ENCODE results near the gene HELZ2. TPM values are rescaled to one million over a fixed set of nuclear protein-coding genes. Genes with fewer than 3 reads are reported as not detected.

HELZ2 gene
- polyA plus RNA-seq, 1 of the 3 experiments (the other 2 are of a cell fraction) = 7.6 TPM

DNA sequence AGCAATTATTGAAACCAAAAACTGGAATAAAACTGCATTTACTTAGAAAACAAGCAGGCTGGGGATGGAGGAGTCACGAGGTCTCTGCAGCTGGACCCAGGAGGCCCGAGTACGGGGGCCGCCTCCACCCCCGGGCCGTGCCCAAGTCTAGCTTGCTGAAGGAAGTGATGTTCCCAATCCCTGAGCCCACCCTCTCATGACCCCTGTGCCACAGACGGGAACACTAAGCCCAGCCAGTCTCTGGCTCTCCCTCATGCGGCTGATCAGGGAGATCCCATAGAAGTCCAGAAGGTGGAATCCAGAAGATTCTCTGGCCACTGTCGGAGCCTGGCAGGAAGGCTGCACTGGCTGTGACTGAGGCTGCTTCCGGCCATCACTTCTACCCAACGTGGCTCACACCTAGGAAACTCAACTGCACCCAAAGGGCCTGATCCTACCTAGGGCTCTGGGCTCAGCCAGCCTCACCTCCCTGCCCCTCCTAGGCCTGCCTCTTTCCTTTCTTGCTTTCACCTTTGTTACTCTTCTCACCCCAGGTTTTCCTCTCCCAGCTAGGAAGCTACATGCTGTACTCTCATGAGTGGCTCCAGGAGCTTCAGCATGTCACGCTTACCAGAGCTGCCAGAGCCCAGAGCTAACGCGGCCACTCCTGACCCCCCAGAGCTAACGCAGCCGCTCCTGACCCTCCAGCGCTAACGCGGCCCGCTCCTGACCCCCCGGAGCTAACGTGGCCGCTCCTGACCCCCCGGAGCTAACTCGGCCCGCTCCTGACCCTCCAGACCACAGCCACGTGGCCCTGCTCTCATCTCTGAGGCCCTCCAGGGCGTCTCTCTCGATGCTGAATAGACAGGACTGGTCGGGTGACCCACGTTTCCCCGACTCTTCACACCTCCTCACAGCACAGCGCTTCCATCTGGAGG, 24.7 kb upstream of the HELZ2 start:
- Histone ChIP-seq H3K9ac (no peak overlapping the region), H3K4me3 (ENCODE audit: low read depth in 2 of 2, low read length in 1 of 2) (no peak overlapping the region), H3K27me3 (ENCODE audit: insufficient read depth) (no peaks in the 10 kb centered on the region), H4K20me1 (ENCODE audit: insufficient read depth) (no peaks in the 10 kb centered on the region), H3K4me2 (no peak overlapping the region), H3K9me3 (no peaks in the 10 kb centered on the region), H3K27ac (ENCODE audit: low read depth in 2 of 2, low read length in 1 of 2) (no peak overlapping the region), H3K36me3 (replicated peaks in 1 of 2; ENCODE audit: control insufficient read depth in 1 of 2, insufficient read depth in 2 of 2, low read length in 1 of 2) (peaks cover 6 to 20% of the 10 kb centered on the region in 2 experiments), H3K4me1 (ENCODE audit: control insufficient read depth in 1 of 2, insufficient read depth in 2 of 2, low read depth in 1 of 2, low read length in 1 of 2) (no peaks in the 10 kb centered on the region), H3F3A (replicated peaks; ENCODE audit: insufficient read depth) (peaks cover 2% of the 10 kb centered on the region), H3K79me2 (ENCODE audit: insufficient read depth) (no peaks in the 10 kb centered on the region), H3K9me2 (no peaks in the 10 kb centered on the region), H2AFZ (ENCODE audit: low read depth) (no peak overlapping the region)
- WGBS (ENCODE audit: low lambda C conversion rate) = 85% methylated on average over 29 of the region's 33 CpGs
- ChIA-PET POLR2A (interaction anchor here (1.1 to 1.2 kb wide), 3 partner anchors 11 to 55 kb away, joined by 3 to 4 read pairs (median 3); partner anchors contain the start of genes HELZ2 and STMN3), CTCF (interaction anchor here (1.1 to 1.5 kb wide), 2 partner anchors 18 to 61 kb away, joined by 4 to 6 read pairs; partner anchors contain the start of gene PTK6)
- DNase-seq = no peak
- TF ChIP-seq EP300 (IDR thresholded peaks at IDR 0.05; ENCODE audit: borderline replicate concordance in 1 of 2, low read depth in 1 of 2, low read length in 1 of 2) = no peak
- TF ChIP-seq, protein P1, sequence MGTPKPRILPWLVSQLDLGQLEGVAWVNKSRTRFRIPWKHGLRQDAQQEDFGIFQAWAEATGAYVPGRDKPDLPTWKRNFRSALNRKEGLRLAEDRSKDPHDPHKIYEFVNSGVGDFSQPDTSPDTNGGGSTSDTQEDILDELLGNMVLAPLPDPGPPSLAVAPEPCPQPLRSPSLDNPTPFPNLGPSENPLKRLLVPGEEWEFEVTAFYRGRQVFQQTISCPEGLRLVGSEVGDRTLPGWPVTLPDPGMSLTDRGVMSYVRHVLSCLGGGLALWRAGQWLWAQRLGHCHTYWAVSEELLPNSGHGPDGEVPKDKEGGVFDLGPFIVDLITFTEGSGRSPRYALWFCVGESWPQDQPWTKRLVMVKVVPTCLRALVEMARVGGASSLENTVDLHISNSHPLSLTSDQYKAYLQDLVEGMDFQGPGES (IDR thresholded peaks at IDR 0.05; ENCODE audit: low read depth, low read length) = no peak
- no peak for TF ChIP-seq ELF1 (IDR thresholded peaks at IDR 0.05)
- no peak for TF ChIP-seq CHD2 (IDR thresholded peaks at IDR 0.05; ENCODE audit: low read length, partially characterized antibody)
- TF ChIP-seq, protein P2, sequence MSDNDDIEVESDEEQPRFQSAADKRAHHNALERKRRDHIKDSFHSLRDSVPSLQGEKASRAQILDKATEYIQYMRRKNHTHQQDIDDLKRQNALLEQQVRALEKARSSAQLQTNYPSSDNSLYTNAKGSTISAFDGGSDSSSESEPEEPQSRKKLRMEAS (IDR thresholded peaks at IDR 0.05; ENCODE audit: low read depth) = no peak

DNA sequence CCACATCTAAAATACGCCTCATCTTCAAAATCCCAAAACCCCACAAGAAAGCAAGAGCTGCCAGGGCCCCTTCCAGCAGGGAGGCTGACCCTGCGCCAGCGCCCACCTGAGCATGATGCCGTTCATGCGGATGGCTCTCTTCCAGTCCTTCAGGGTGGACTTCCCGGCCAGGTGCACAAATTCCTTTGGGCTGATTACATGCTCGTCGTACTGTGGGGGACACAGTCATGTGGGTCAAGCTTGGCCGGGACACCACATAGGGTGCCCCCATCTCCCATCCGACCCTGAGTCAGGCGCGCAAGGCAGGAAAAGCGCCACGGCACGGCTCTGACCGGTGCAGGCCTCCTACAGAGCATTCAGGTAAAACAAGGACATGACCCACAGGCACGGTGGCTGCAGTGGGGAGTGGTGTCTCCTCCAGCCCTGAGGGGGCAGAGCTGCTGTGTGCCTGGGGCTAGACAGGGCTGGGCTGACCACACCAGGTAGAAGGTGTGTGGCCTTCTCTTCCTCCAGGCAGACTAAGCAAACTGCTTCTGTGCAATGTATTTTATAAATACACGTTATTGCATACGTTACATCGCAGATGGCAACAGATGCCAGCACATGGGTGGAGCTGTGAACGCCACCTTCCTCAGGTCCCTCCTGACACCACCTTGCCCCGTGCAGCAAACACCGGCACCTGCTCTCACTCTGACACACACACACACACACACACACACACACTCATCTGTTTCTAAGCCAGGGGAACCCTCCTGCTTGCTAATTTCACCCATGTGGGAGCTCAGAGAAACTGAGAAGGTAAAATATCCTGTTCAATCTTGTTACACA, 23.8 kb upstream of the HELZ2 start:
- Histone ChIP-seq H3K9me3 (no peaks in the 10 kb centered on the region), H3K4me1 (ENCODE audit: control insufficient read depth in 1 of 2, insufficient read depth in 2 of 2, low read depth in 1 of 2, low read length in 1 of 2) (no peaks in the 10 kb centered on the region), H3K79me2 (ENCODE audit: insufficient read depth) (no peaks in the 10 kb centered on the region), H2AFZ (ENCODE audit: low read depth) (no peak overlapping the region), H3K27me3 (ENCODE audit: insufficient read depth) (no peaks in the 10 kb centered on the region), H4K20me1 (ENCODE audit: insufficient read depth) (no peaks in the 10 kb centered on the region), H3K4me3 (ENCODE audit: low read depth in 2 of 2, low read length in 1 of 2) (no peak overlapping the region), H3K9me2 (no peaks in the 10 kb centered on the region), H3K36me3 (replicated peaks in 1 of 2; ENCODE audit: control insufficient read depth in 1 of 2, insufficient read depth in 2 of 2, low read length in 1 of 2) (peaks cover 6 to 18% of the 10 kb centered on the region in 2 experiments), H3K4me2 (no peak overlapping the region), H3K27ac (ENCODE audit: low read depth in 2 of 2, low read length in 1 of 2) (no peak overlapping the region), H3K9ac (no peak overlapping the region), H3F3A (replicated peaks; ENCODE audit: insufficient read depth) (peaks cover 2% of the 10 kb centered on the region)
- TF ChIP-seq RCOR1 (IDR thresholded peaks at IDR 0.05; ENCODE audit: low read length) (no peak), FOSL2 (IDR thresholded peaks at IDR 0.05; ENCODE audit: borderline replicate concordance, low read depth) (no peak), FOXJ3 (CRISPR knock-in tag; IDR thresholded peaks at IDR 0.05) (no peak), GATA2 (CRISPR knock-in tag; IDR thresholded peaks at IDR 0.05) (no peak), ELF1 (IDR thresholded peaks at IDR 0.05) (no peak), SMC3 (IDR thresholded peaks at IDR 0.05; ENCODE audit: low read depth, low read length) (no peak), TCF12 (IDR thresholded peaks at IDR 0.05) (no peak), YY1 (IDR thresholded peaks at IDR 0.05; ENCODE audit: low read depth) (no peak), RAD21 (IDR thresholded peaks at IDR 0.05; ENCODE audit: low read length) (no peak), POLR2AphosphoS5 (IDR thresholded peaks at IDR 0.05; ENCODE audit: low read depth, low read length) (no peak), RXRA (IDR thresholded peaks at IDR 0.05; ENCODE audit: borderline replicate concordance, low read depth) (no peak)
- WGBS (ENCODE audit: low lambda C conversion rate) = 89% methylated on average over 19 of the region's 23 CpGs
- ChIA-PET CTCF (no interaction called here), POLR2A (interaction anchor here (1.2 kb wide), 1 partner anchor 10 kb away, joined by 3 read pairs; no protein-coding TSS in a partner anchor)
- no peak for DNase-seq

Measured in SK-N-SH (cell line).